IPS-18c (cell line): Measurements from ENCODE around the gene RALGPS2.

Source experiments
- H3K4me3 ChIP-seq: 2 replicates; pipeline ENCODE4 v1.7.0; 2013; ENCODE audit warnings: low read depth, mild to moderate bottlenecking, low read length, moderate library complexity; ENCODE audit not compliant: insufficient read depth
- H3K9me3 ChIP-seq: one replicate; pipeline ENCODE4 v1.6.1; 2013; ENCODE audit warnings: mild to moderate bottlenecking, low read length, moderate library complexity; ENCODE audit not compliant: control insufficient read depth, insufficient read depth

Gene RALGPS2

GRCh38 chr1:178921499-178921898 lies 196.5 kb downstream of the RALGPS2 start:
- Histone ChIP-seq H3K9me3 (no peaks in the 10 kb centered on the region), H3K4me3 (no peak overlapping the region)

- H3K4me3 ChIP-seq, result no peak overlapping the region
Measured at GRCh38 chr1:178923512-178923911, 198.5 kb downstream of the RALGPS2 start.

GRCh38 chr1:178926046-178926445 lies 201.0 kb downstream of the RALGPS2 start:
- Histone ChIP-seq H3K4me3 (no peak overlapping the region), H3K9me3 (no peaks in the 10 kb centered on the region)

More at GRCh38 chr1:178923512-178923911, 198.5 kb downstream of the RALGPS2 start:
- no peaks in the 10 kb centered on the region for H3K9me3 ChIP-seq

GRCh38 chr1:178927003-178927402 lies 202.0 kb downstream of the RALGPS2 start:
- Histone ChIP-seq H3K4me3 (no peak overlapping the region), H3K9me3 (no peaks in the 10 kb centered on the region)

- no peaks in the 10 kb centered on the region for H3K9me3 ChIP-seq
- H3K4me3 ChIP-seq, result no peak overlapping the region
Measured at GRCh38 chr1:178928041-178928440, 203.0 kb downstream of the RALGPS2 start.

- Histone ChIP-seq H3K4me3 (no peak overlapping the region), H3K9me3 (no peaks in the 10 kb centered on the region)
Measured at GRCh38 chr1:178928976-178929375, 203.9 kb downstream of the RALGPS2 start.

GRCh38 chr1:178931858-178932551 lies 207.0 kb downstream of the RALGPS2 start:
- no peaks in the 10 kb centered on the region for H3K9me3 ChIP-seq
- no peak overlapping the region for H3K4me3 ChIP-seq

GRCh38 chr1:178932552-178932906 lies 207.5 kb downstream of the RALGPS2 start:
- Histone ChIP-seq H3K4me3 (no peak overlapping the region), H3K9me3 (no peaks in the 10 kb centered on the region)

GRCh38 chr1:178933105-178933561 lies 208.1 kb downstream of the RALGPS2 start:
- no peaks in the 10 kb centered on the region for H3K9me3 ChIP-seq
- H3K4me3 ChIP-seq, result no peak overlapping the region

- H3K9me3 ChIP-seq, result no peaks in the 10 kb centered on the region
- no peak overlapping the region for H3K4me3 ChIP-seq
Measured at GRCh38 chr1:178933709-178934490, 208.9 kb downstream of the RALGPS2 start.

GRCh38 chr1:178934546-178934945 lies 209.5 kb downstream of the RALGPS2 start:
- no peak overlapping the region for H3K4me3 ChIP-seq
- H3K9me3 ChIP-seq, result no peaks in the 10 kb centered on the region

GRCh38 chr1:178935610-178936009 lies 210.6 kb downstream of the RALGPS2 start:
- Histone ChIP-seq H3K9me3 (no peaks in the 10 kb centered on the region), H3K4me3 (no peak overlapping the region)

- Histone ChIP-seq H3K4me3 (no peak overlapping the region), H3K9me3 (no peaks in the 10 kb centered on the region)
Measured at GRCh38 chr1:178937695-178938094, 212.7 kb downstream of the RALGPS2 start.

- Histone ChIP-seq H3K4me3 (no peak overlapping the region), H3K9me3 (no peaks in the 10 kb centered on the region)
Measured at GRCh38 chr1:178938101-178938958, 213.3 kb downstream of the RALGPS2 start.

- no peak overlapping the region for H3K4me3 ChIP-seq
- no peaks in the 10 kb centered on the region for H3K9me3 ChIP-seq
Measured at GRCh38 chr1:178938959-178939317, 213.9 kb downstream of the RALGPS2 start.

- Histone ChIP-seq H3K4me3 (no peak overlapping the region), H3K9me3 (no peaks in the 10 kb centered on the region)
Measured at GRCh38 chr1:178939338-178940067, 214.5 kb downstream of the RALGPS2 start.
